ENCODE measurements around the gene ACP7.

The ACP7 gene

DNA sequence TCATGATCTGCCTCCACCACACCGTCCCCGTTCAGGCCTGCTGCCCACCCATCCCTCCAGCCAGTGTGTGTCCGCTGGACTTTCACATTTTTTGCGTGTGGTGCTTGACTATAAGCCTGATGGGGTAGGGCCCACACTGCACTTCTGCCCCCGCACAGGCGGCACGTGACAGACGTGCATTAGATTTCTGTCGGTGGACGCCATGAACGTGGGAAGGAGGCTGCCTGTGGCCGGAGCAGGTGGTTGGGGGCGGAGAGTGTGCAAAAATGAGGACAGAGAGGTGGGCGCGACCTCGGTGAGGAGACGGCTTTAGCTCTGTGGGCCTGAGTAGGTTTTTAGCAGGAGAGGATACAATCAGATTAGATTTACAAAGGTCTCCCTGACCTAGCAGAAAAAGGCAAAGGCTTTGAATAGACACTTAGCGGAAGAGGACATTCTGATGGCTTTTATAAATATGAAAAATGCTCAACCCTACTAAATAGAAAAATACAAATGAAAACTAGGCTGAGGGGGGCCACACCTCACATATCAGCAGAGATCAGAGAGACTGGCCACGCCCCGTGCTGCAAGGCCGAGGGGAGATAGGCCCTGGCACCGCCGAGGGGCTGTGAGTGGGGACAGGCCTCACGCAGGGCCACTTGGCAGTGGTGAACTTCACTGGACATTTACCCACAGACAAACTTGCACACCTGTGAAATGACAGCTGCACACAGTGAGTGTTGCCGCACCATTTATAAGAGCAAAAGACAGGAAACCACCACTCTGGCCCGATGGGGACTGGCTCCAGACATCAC lies 66.8 kb downstream of the ACP7 start:
- no peak for DNase-seq

- DNase-seq = no peak
These were observed 67.9 kb downstream of the ACP7 start for GRCh38 chr19:39152066-39152465.

DNA sequence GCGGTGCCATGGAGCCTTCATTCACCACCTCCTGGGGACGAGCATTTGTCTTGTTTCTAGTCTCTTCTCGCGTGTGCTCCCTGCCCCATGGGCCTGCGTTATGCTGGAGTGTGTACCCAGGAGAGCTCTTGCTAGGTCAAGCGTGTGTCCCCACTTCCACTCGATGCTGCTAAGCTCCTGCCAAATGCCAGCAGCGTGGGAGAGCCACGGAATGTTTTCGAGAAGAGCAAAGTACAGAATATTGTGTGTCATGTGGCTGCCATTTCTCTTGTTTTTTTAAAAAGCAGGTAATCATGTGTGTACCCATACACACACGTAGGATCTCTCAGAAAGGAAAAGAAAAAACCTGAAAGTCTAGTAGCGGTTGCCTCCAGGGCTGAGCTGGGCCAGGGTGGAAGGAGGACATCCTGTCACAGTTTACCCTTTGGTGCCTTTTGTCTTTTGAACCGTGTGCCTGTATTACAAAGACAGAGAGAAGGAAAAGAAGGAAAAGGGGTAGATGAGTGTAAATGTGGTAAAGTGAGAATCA lies 70.0 kb downstream of the ACP7 start:
- DNase-seq = no peak

DNA sequence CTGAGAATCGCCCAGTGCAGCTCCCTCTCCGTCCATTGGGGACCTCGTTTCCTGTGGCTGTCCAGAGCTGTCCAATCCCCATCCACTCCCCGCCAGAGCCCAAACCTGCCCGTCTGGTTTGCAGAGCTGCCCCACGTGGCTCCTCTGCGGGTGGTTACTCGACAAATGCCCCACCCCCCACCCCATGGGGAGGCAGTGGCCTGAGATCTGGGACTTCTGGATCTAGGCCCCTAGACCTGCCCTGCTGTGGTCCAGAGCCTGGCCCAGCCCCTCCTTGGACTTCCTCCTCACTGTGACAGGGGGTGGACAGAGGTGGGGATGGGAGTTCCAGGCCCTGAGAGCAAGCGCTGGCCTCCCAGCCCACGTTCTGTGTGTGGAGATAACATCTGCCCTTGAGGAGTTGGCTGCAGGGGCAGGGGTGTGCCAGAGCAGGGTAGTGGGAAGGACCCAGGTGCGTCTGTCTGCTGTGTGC lies 70.5 kb downstream of the ACP7 start:
- peak; percentile 35 for DNase-seq

DNA sequence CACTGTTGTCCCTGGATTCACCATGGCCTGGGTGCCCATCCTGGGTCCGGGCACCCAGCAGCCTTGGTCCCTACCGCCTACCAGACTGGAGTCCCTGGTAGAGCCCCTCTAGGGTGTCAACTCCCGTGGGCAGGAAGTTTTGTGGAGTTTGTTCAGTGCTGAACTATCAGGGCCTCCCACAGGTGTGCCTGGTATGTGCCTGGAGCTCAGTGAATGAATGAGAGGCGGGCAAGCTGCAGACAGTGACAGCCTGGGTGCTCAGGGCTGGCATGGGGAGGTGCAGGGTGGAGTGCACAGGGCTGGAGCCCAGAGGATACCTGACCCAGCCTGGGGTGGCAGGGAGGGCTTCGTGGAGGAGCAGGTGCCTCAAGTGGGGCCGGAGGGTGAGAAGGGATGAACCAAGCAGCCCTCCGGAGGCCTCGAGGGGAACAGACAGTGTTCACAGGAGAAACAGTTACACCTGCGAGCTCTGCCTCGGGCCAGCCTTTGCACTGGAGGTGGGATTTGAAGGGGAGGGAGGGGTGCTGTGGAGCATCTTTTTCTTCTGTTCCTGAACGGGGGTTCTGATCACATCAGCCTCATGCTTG lies 71.0 kb downstream of the ACP7 start:
- DNase-seq = no peak

DNA sequence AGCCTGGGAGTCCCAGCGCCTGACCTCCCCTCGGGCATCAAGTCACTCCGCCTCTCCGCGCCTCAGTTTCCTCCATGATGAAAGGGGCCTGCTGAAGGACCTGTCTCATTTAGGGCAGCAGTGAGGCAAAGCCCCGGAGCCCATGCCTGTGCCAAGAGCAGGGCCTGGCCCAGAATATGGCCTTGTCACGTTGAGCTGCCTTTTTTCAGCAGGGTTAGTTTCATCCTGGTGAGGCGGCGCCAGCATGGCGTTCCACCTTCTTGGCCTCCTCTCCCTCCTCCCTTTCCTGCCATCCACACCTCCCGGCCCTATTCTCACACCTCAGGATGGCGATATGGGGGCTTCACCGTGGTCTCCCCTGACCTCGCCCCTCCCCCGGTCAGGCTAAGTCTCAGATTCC lies 71.6 kb downstream of the ACP7 start:
- peak; percentile 21 for DNase-seq

- DNase-seq = peak; percentile 35
These were observed 72.4 kb downstream of the ACP7 start for GRCh38 chr19:39156326-39157230.

- DNase-seq = no peak
These were observed 73.3 kb downstream of the ACP7 start for GRCh38 chr19:39157275-39157996.

DNA sequence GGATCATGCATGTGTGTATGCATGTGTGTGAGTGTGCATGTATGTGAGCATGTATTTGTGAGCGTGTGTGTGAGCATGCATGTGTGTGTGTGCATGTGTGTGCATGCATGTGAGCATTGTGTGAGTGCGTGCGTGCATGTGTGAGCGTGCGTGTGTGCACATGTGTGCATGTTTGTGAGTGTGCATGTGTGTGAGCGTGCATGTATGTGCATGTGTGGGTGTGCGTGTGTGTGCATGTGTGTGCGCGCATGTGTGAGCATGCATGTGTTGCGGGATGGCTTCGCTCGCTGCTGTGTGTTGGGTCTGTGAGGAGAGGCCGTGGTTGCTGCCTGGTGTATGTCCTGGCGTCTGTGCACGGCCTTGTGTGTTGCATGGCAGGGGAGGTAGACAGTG lies 73.8 kb downstream of the ACP7 start:
- DNase-seq = no peak

GRCh38 chr19:39158646-39159260 lies 74.6 kb downstream of the ACP7 start:
- no peak for DNase-seq

GRCh38 chr19:39160523-39160861 lies 76.3 kb downstream of the ACP7 start:
- DNase-seq = no peak

Measured in right kidney (tissue), 1 donor.